ENCODE measurements around the gene ZNF568.

Gene ZNF568

GRCh38 chr19:37007587-37008220 is 91.6 kb downstream of the ZNF568 start:
- no peak for DNase-seq

DNA sequence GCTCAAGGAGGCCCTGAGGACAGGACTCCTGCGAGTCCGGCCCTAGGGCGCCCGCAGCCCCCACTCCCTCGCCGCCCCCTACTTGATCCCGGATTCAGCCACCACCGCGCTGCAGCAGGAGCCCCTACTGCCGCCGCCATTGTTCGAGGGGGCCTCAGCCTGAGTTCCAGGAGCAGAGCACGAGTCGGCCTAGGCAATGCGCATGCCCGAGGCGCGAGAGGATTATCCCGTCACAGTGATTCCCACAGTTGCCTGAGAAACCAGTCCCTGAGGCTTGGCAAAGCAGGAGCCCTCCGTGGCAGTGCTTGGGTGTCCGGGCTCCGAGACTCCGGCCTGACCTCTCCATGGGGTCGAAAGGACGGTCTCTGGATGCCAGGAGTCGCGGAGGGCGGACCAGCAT is 93.7 kb downstream of the ZNF568 start:
- DNase-seq: no peak

GRCh38 chr19:37012093-37012745 is 96.1 kb downstream of the ZNF568 start:
- DNase-seq: no peak

DNA sequence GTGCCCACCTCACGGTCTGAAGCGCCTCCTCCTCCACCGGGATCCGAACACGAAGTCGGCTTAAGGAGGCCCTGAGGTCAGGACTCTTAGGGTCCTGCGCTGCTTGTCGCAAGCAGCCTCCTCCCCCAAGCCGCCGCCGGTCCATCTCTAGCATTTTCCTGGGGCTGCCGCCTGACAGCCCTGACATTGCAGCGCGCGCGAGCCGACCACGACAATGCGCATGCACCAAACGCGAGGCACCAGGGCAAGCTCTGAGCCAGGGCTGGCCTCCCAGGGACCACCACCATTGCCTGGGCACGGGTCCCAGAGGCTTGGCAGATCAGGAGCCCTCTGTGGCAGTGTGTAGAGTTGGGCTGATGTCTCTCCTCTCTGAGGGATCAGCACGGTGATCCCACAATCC is 98.3 kb downstream of the ZNF568 start:
- no peak for DNase-seq

GRCh38 chr19:37045140-37045539 is 129.0 kb downstream of the ZNF568 start:
- no peak for DNase-seq

All from MV-4-11 (cell line).